ENCODE results near the gene SFXN3.

SFXN3 gene

GRCh38 chr10:101035916-101036702, 5.1 kb downstream of the SFXN3 start:
- no peak overlapping the region for H3K4me3 ChIP-seq (ENCODE audit: insufficient read depth, low read depth, low read length, poor library complexity, severe bottlenecking)
- H3K36me3 ChIP-seq (ENCODE audit: control insufficient read depth, insufficient read depth, low read length) = peaks cover 52% of the 10 kb centered on the region
- H3K4me1 ChIP-seq (ENCODE audit: control insufficient read depth, insufficient read depth, low read length, poor library complexity, severe bottlenecking) = peaks cover 11% of the 10 kb centered on the region
- no peaks in the 10 kb centered on the region for H3K9me3 ChIP-seq (ENCODE audit: control insufficient read depth, low read length)
- no peak for DNase-seq
- H3K27me3 ChIP-seq (replicated peaks; ENCODE audit: control insufficient read depth, insufficient read depth, low read length, poor library complexity, severe bottlenecking) = no peaks in the 10 kb centered on the region
- no peak overlapping the region for H3K27ac ChIP-seq (ENCODE audit: insufficient read depth, low read length, poor library complexity, severe bottlenecking)

GRCh38 chr10:101036726-101037125, 5.7 kb downstream of the SFXN3 start:
- DNase-seq = no peak
- peaks cover 11% of the 10 kb centered on the region for H3K4me1 ChIP-seq (ENCODE audit: control insufficient read depth, insufficient read depth, low read length, poor library complexity, severe bottlenecking)
- no peaks in the 10 kb centered on the region for H3K27me3 ChIP-seq (replicated peaks; ENCODE audit: control insufficient read depth, insufficient read depth, low read length, poor library complexity, severe bottlenecking)
- H3K9me3 ChIP-seq (ENCODE audit: control insufficient read depth, low read length) = no peaks in the 10 kb centered on the region
- H3K4me3 ChIP-seq (ENCODE audit: insufficient read depth, low read depth, low read length, poor library complexity, severe bottlenecking) = no peak overlapping the region
- no peak overlapping the region for H3K27ac ChIP-seq (ENCODE audit: insufficient read depth, low read length, poor library complexity, severe bottlenecking)
- peaks cover 52% of the 10 kb centered on the region for H3K36me3 ChIP-seq (ENCODE audit: control insufficient read depth, insufficient read depth, low read length)

- H3K4me1 ChIP-seq (ENCODE audit: control insufficient read depth, insufficient read depth, low read length, poor library complexity, severe bottlenecking) = peaks cover 11% of the 10 kb centered on the region
- DNase-seq = no peak
- no peak overlapping the region for H3K4me3 ChIP-seq (ENCODE audit: insufficient read depth, low read depth, low read length, poor library complexity, severe bottlenecking)
- peaks cover 52% of the 10 kb centered on the region for H3K36me3 ChIP-seq (ENCODE audit: control insufficient read depth, insufficient read depth, low read length)
- H3K9me3 ChIP-seq (ENCODE audit: control insufficient read depth, low read length) = no peaks in the 10 kb centered on the region
- no peaks in the 10 kb centered on the region for H3K27me3 ChIP-seq (replicated peaks; ENCODE audit: control insufficient read depth, insufficient read depth, low read length, poor library complexity, severe bottlenecking)
- no peak overlapping the region for H3K27ac ChIP-seq (ENCODE audit: insufficient read depth, low read length, poor library complexity, severe bottlenecking)
Observed at GRCh38 chr10:101038484-101038883, 7.5 kb downstream of the SFXN3 start.

GRCh38 chr10:101040061-101040460, 9.0 kb downstream of the SFXN3 start:
- peaks cover 46% of the 10 kb centered on the region for H3K36me3 ChIP-seq (ENCODE audit: control insufficient read depth, insufficient read depth, low read length)
- DNase-seq = no peak
- no peak overlapping the region for H3K4me3 ChIP-seq (ENCODE audit: insufficient read depth, low read depth, low read length, poor library complexity, severe bottlenecking)
- peaks cover 11% of the 10 kb centered on the region for H3K4me1 ChIP-seq (ENCODE audit: control insufficient read depth, insufficient read depth, low read length, poor library complexity, severe bottlenecking)
- H3K27ac ChIP-seq (ENCODE audit: insufficient read depth, low read length, poor library complexity, severe bottlenecking) = no peak overlapping the region
- H3K27me3 ChIP-seq (replicated peaks; ENCODE audit: control insufficient read depth, insufficient read depth, low read length, poor library complexity, severe bottlenecking) = no peaks in the 10 kb centered on the region
- no peaks in the 10 kb centered on the region for H3K9me3 ChIP-seq (ENCODE audit: control insufficient read depth, low read length)

- Histone ChIP-seq H3K4me1 (ENCODE audit: control insufficient read depth, insufficient read depth, low read length, poor library complexity, severe bottlenecking) (peaks cover 11% of the 10 kb centered on the region), H3K36me3 (ENCODE audit: control insufficient read depth, insufficient read depth, low read length) (peaks cover 38% of the 10 kb centered on the region)
- DNase-seq = no peak
Observed at GRCh38 chr10:101040851-101041250, 9.8 kb downstream of the SFXN3 start.

GRCh38 chr10:101041252-101041761, 10.3 kb downstream of the SFXN3 start:
- DNase-seq = peak; percentile 52 to 60 (median 55)
- Histone ChIP-seq H3K4me1 (ENCODE audit: control insufficient read depth, insufficient read depth, low read length, poor library complexity, severe bottlenecking) (peaks cover 11% of the 10 kb centered on the region), H3K9me3 (ENCODE audit: control insufficient read depth, low read length) (no peaks in the 10 kb centered on the region), H3K4me3 (ENCODE audit: insufficient read depth, low read depth, low read length, poor library complexity, severe bottlenecking) (no peak overlapping the region), H3K36me3 (ENCODE audit: control insufficient read depth, insufficient read depth, low read length) (peaks cover 33% of the 10 kb centered on the region), H3K27me3 (replicated peaks; ENCODE audit: control insufficient read depth, insufficient read depth, low read length, poor library complexity, severe bottlenecking) (no peaks in the 10 kb centered on the region), H3K27ac (ENCODE audit: insufficient read depth, low read length, poor library complexity, severe bottlenecking) (no peak overlapping the region)

More at GRCh38 chr10:101040851-101041250, 9.8 kb downstream of the SFXN3 start:
- H3K9me3 ChIP-seq (ENCODE audit: control insufficient read depth, low read length) = no peaks in the 10 kb centered on the region
- H3K27me3 ChIP-seq (replicated peaks; ENCODE audit: control insufficient read depth, insufficient read depth, low read length, poor library complexity, severe bottlenecking) = no peaks in the 10 kb centered on the region
- H3K27ac ChIP-seq (ENCODE audit: insufficient read depth, low read length, poor library complexity, severe bottlenecking) = no peak overlapping the region
- H3K4me3 ChIP-seq (ENCODE audit: insufficient read depth, low read depth, low read length, poor library complexity, severe bottlenecking) = no peak overlapping the region

- Histone ChIP-seq H3K9me3 (ENCODE audit: control insufficient read depth, low read length) (no peaks in the 10 kb centered on the region), H3K36me3 (ENCODE audit: control insufficient read depth, insufficient read depth, low read length) (peaks cover 25% of the 10 kb centered on the region), H3K4me1 (ENCODE audit: control insufficient read depth, insufficient read depth, low read length, poor library complexity, severe bottlenecking) (peaks cover 11% of the 10 kb centered on the region), H3K4me3 (ENCODE audit: insufficient read depth, low read depth, low read length, poor library complexity, severe bottlenecking) (peak overlapping the region; percentile 78), H3K27me3 (replicated peaks; ENCODE audit: control insufficient read depth, insufficient read depth, low read length, poor library complexity, severe bottlenecking) (peaks cover under 1% of the 10 kb centered on the region), H3K27ac (ENCODE audit: insufficient read depth, low read length, poor library complexity, severe bottlenecking) (peak overlapping the region; percentile 63)
- DNase-seq = no peak
Observed at GRCh38 chr10:101042118-101042517, 11.1 kb downstream of the SFXN3 start.

- no peaks in the 10 kb centered on the region for H3K9me3 ChIP-seq (ENCODE audit: control insufficient read depth, low read length)
- peak overlapping the region; percentile 63 for H3K27ac ChIP-seq (ENCODE audit: insufficient read depth, low read length, poor library complexity, severe bottlenecking)
- H3K4me1 ChIP-seq (ENCODE audit: control insufficient read depth, insufficient read depth, low read length, poor library complexity, severe bottlenecking) = peaks cover 11% of the 10 kb centered on the region
- H3K36me3 ChIP-seq (ENCODE audit: control insufficient read depth, insufficient read depth, low read length) = peaks cover 18% of the 10 kb centered on the region
- peak; percentile 62 to 76 (median 66) for DNase-seq
- peak overlapping the region; percentile 78 for H3K4me3 ChIP-seq (ENCODE audit: insufficient read depth, low read depth, low read length, poor library complexity, severe bottlenecking)
- H3K27me3 ChIP-seq (replicated peaks; ENCODE audit: control insufficient read depth, insufficient read depth, low read length, poor library complexity, severe bottlenecking) = peaks cover 5% of the 10 kb centered on the region
Observed at GRCh38 chr10:101042667-101043362, 11.8 kb downstream of the SFXN3 start.

- peaks cover 10% of the 10 kb centered on the region for H3K27me3 ChIP-seq (replicated peaks; ENCODE audit: control insufficient read depth, insufficient read depth, low read length, poor library complexity, severe bottlenecking)
- H3K27ac ChIP-seq (ENCODE audit: insufficient read depth, low read length, poor library complexity, severe bottlenecking) = peak overlapping the region; percentile 63
- H3K4me1 ChIP-seq (ENCODE audit: control insufficient read depth, insufficient read depth, low read length, poor library complexity, severe bottlenecking) = peaks cover 11% of the 10 kb centered on the region
- H3K9me3 ChIP-seq (ENCODE audit: control insufficient read depth, low read length) = no peaks in the 10 kb centered on the region
- no peak for DNase-seq
- peaks cover 13% of the 10 kb centered on the region for H3K36me3 ChIP-seq (ENCODE audit: control insufficient read depth, insufficient read depth, low read length)
- peak overlapping the region; percentile 78 for H3K4me3 ChIP-seq (ENCODE audit: insufficient read depth, low read depth, low read length, poor library complexity, severe bottlenecking)
Observed at GRCh38 chr10:101043363-101043707, 12.3 kb downstream of the SFXN3 start.

GRCh38 chr10:101044117-101044516, 13.1 kb downstream of the SFXN3 start:
- Histone ChIP-seq H3K36me3 (ENCODE audit: control insufficient read depth, insufficient read depth, low read length) (peaks cover 6% of the 10 kb centered on the region), H3K27ac (ENCODE audit: insufficient read depth, low read length, poor library complexity, severe bottlenecking) (no peak overlapping the region), H3K4me3 (ENCODE audit: insufficient read depth, low read depth, low read length, poor library complexity, severe bottlenecking) (no peak overlapping the region), H3K9me3 (ENCODE audit: control insufficient read depth, low read length) (no peaks in the 10 kb centered on the region), H3K4me1 (ENCODE audit: control insufficient read depth, insufficient read depth, low read length, poor library complexity, severe bottlenecking) (peaks cover 11% of the 10 kb centered on the region), H3K27me3 (replicated peaks; ENCODE audit: control insufficient read depth, insufficient read depth, low read length, poor library complexity, severe bottlenecking) (peaks cover 18% of the 10 kb centered on the region)
- no peak for DNase-seq
